Neural cell (in vitro differentiated cells): Measurements from ENCODE around the gene BLOC1S5. TPM values are rescaled to one million over a fixed set of nuclear protein-coding genes. Genes with fewer than 3 reads are reported as not detected.

ENCODE experiments used
- H2AFZ ChIP-seq: fragments of 200-600, 300-800 bp; sonication (generic), shearing (Covaris generic); 2 replicates; pipeline ENCODE4 v1.6.0; 2014; ENCODE audit warnings: low read depth, mild to moderate bottlenecking, antibody characterized with exemption, low read length, moderate library complexity
- H3F3A ChIP-seq: fragments of 200-600 bp; shearing (Covaris generic); 2 replicates; pipeline ENCODE4 v1.6.1; 2016; ENCODE audit warnings: mild to moderate bottlenecking, moderate library complexity, mixed read lengths, antibody characterized with exemption, low read length; ENCODE audit not compliant: insufficient read depth, poor library complexity, severe bottlenecking
- H3K27ac ChIP-seq: fragments of 200-600, 300-800 bp; sonication (generic), shearing (Covaris generic); 2 replicates; pipeline ENCODE4 v1.5.1; 2014; ENCODE audit warnings: mild to moderate bottlenecking, low read length, moderate library complexity
- H3K27me3 ChIP-seq: fragments of 300-800, 200-600 bp; sonication (generic), shearing (Covaris generic); 2 replicates; pipeline ENCODE4 v1.6.0; 2014; ENCODE audit warnings: mild to moderate bottlenecking, low read depth, low read length, moderate library complexity; ENCODE audit not compliant: insufficient read depth
- H3K36me3 ChIP-seq: fragments of 300-800, 200-600 bp; sonication (generic), shearing (Covaris generic); 2 replicates; pipeline ENCODE4 v1.5.1; 2014; ENCODE audit warnings: mild to moderate bottlenecking, antibody characterized with exemption, low read length, moderate library complexity; ENCODE audit not compliant: insufficient read depth
- H3K4me2 ChIP-seq: fragments of 300-800, 200-600 bp; sonication (generic), shearing (Covaris generic); 2 replicates; pipeline ENCODE4 v1.6.0; 2014; ENCODE audit warnings: mild to moderate bottlenecking, low read length
- H3K4me3 ChIP-seq: fragments of 300-800, 200-600 bp; sonication (generic), shearing (Covaris generic); 2 replicates; pipeline ENCODE4 v1.5.1; 2014; ENCODE audit warnings: mild to moderate bottlenecking, low read length, moderate library complexity
- H3K79me2 ChIP-seq: fragments of 200-600 bp; shearing (Covaris generic); replicated peaks from 2 replicates; pipeline ENCODE4 v1.6.0; 2014; ENCODE audit warnings: mild to moderate bottlenecking, low read length, moderate library complexity; ENCODE audit not compliant: insufficient read depth
- H3K9ac ChIP-seq: fragments of 300-800, 200-600 bp; sonication (generic), shearing (Covaris generic); 2 replicates; pipeline ENCODE4 v1.6.1; 2016; ENCODE audit warnings: mild to moderate bottlenecking, low read length, mixed read lengths
- H3K9me2 ChIP-seq: fragments of 200-600 bp; shearing (Covaris generic); 2 replicates; pipeline ENCODE4 v1.6.1; 2016; ENCODE audit warnings: mild to moderate bottlenecking, low read length, mixed read lengths; ENCODE audit not compliant: insufficient read depth
- H3K9me3 ChIP-seq: fragments of 200-600, 300-800 bp; sonication (generic), shearing (Covaris generic); 2 replicates; pipeline ENCODE4 v1.6.1; 2016; ENCODE audit warnings: mild to moderate bottlenecking, mixed run types, low read length, moderate library complexity, mixed read lengths
- H4K20me1 ChIP-seq: fragments of 200-600 bp; shearing (Covaris generic); 2 replicates; pipeline ENCODE4 v1.6.1; 2016; ENCODE audit warnings: mild to moderate bottlenecking, mixed run types; ENCODE audit not compliant: insufficient read depth
- CTCF ChIP-seq: fragments of 450-650 bp; IDR thresholded peaks from 2 replicates; pipeline ENCODE4 v1.5.1; 2014; ENCODE audit warnings: antibody characterized with exemption, mild to moderate bottlenecking, moderate library complexity; ENCODE audit not compliant: poor library complexity, severe bottlenecking
- EP300 ChIP-seq: fragments of 450-650 bp; conservative IDR thresholded peaks from 2 replicates; pipeline ENCODE4 v1.6.1; 2014; ENCODE audit warnings: antibody characterized with exemption, mild to moderate bottlenecking, moderate library complexity; ENCODE audit not compliant: poor library complexity, severe bottlenecking
- EZH2 ChIP-seq: fragments of 200-600, 300-800 bp; shearing (Covaris generic), sonication (generic); IDR thresholded peaks from 2 replicates; pipeline ENCODE4 v1.6.1; 2014; ENCODE audit warnings: antibody characterized with exemption, low read length, borderline replicate concordance, mild to moderate bottlenecking; ENCODE audit not compliant: insufficient read depth, poor library complexity, severe bottlenecking
- MXI1 ChIP-seq: fragments of 450-650 bp; conservative IDR thresholded peaks from 2 replicates; pipeline ENCODE4 v1.6.1; 2014; ENCODE audit warnings: antibody characterized with exemption, mild to moderate bottlenecking; ENCODE audit not compliant: poor library complexity, severe bottlenecking
- POLR2AphosphoS5 ChIP-seq: IDR thresholded peaks from 2 replicates; pipeline ENCODE4 v1.6.1; 2012
- RAD21 ChIP-seq: fragments of 450-650 bp; conservative IDR thresholded peaks from 2 replicates; pipeline ENCODE4 v1.6.1; 2014; ENCODE audit warnings: antibody characterized with exemption, mild to moderate bottlenecking, moderate library complexity
- REST ChIP-seq: IDR thresholded peaks from 2 replicates; pipeline ENCODE4 v1.6.1; 2012; ENCODE audit warnings: borderline replicate concordance
- SMC3 ChIP-seq: fragments of 450-650 bp; conservative IDR thresholded peaks from 2 replicates; pipeline ENCODE4 v1.6.1; 2014; ENCODE audit warnings: antibody characterized with exemption, mild to moderate bottlenecking, moderate library complexity; ENCODE audit not compliant: poor library complexity
- TAF1 ChIP-seq: IDR thresholded peaks from 2 replicates; pipeline ENCODE4 v1.6.1; 2012; ENCODE audit warnings: low read depth
- polyA plus RNA-seq: library from polyadenylated mRNA; depleted of rRNA; stranded (reverse); fragments of >200 nt; gene quantifications from 2 replicates; pipeline ENCODE4 v1.2.3, GENCODE V29; 2014

BLOC1S5 gene
- polyA plus RNA-seq, 1 donor from 2014 or later = 12.2 TPM

GRCh38 chr6:8030920-8031319, 33.3 kb downstream of the BLOC1S5 start:
- no peak overlapping the region for H3K4me3 ChIP-seq

GRCh38 chr6:8029243-8029870, 34.8 kb downstream of the BLOC1S5 start:
- Histone ChIP-seq H4K20me1 (no peaks in the 10 kb centered on the region), H3K36me3 (peaks cover 4% of the 10 kb centered on the region), H3K27ac (no peak overlapping the region), H3K4me2 (no peak overlapping the region), H3K9me3 (no peaks in the 10 kb centered on the region), H3K79me2 (no peaks in the 10 kb centered on the region), H3K9me2 (no peaks in the 10 kb centered on the region), H3K4me3 (no peak overlapping the region), H3F3A (no peaks in the 10 kb centered on the region), H2AFZ (no peak overlapping the region), H3K9ac (no peak overlapping the region), H3K27me3 (no peaks in the 10 kb centered on the region)
- no peak for TF ChIP-seq TAF1
- no peak for TF ChIP-seq POLR2AphosphoS5
- no peak for TF ChIP-seq CTCF
- no peak for TF ChIP-seq RAD21

More at GRCh38 chr6:8030920-8031319, 33.3 kb downstream of the BLOC1S5 start:
- TF ChIP-seq TAF1 (no peak), MXI1 (no peak), POLR2AphosphoS5 (no peak), EZH2 (no peak), EP300 (no peak), SMC3 (no peak), RAD21 (no peak), REST (no peak), CTCF (no peak)
- Histone ChIP-seq H3K27me3 (no peaks in the 10 kb centered on the region), H3K9me3 (no peaks in the 10 kb centered on the region), H3F3A (no peaks in the 10 kb centered on the region), H4K20me1 (no peaks in the 10 kb centered on the region), H3K27ac (no peak overlapping the region), H3K9ac (no peak overlapping the region), H2AFZ (no peak overlapping the region), H3K36me3 (peaks cover 4% of the 10 kb centered on the region), H3K9me2 (no peaks in the 10 kb centered on the region), H3K79me2 (no peaks in the 10 kb centered on the region), H3K4me2 (no peak overlapping the region)
